ENCODE data around the gene CNTNAP3B. TPM values are rescaled to one million over a fixed set of nuclear protein-coding genes. Genes with fewer than 3 reads are reported as not detected.
A peak's percentile ranks its signal among the peaks of the same experiment; 100 is the strongest.
"Not testable (repeated sequence)": the region's sequence is repeated elsewhere in the genome, so short reads cannot be mapped to it uniquely, and the experiment has no call there.

CNTNAP3B gene
- total and polyA plus RNA-seq, 8 donors = 0.76 to 2.7 (median 1.9) TPM

- H3K9me3 ChIP-seq; intact Hi-C loops (cut with DNase I); H3K4me1 ChIP-seq; ATAC-seq; H3K36me3 ChIP-seq; H3K4me3 ChIP-seq; DNase-seq; H3K27ac ChIP-seq; H3K27me3 ChIP-seq; FAIRE-seq: not testable (repeated sequence)
- WGBS, 2 donors = 69% methylated on average over 1 of the region's 1 CpG; no CpG with 5 or more reads in 1 of the 2 donors
Observed at GRCh38 chr9:42053874-42054273, 75.4 kb downstream of the CNTNAP3B start.

GRCh38 chr9:42050701-42051100 is 78.5 kb downstream of the CNTNAP3B start:
- intact Hi-C loops (cut with DNase I); H3K4me1 ChIP-seq; ATAC-seq; H3K4me3 ChIP-seq; H3K36me3 ChIP-seq; H3K27me3 ChIP-seq; DNase-seq; FAIRE-seq; H3K9me3 ChIP-seq; H3K27ac ChIP-seq: not testable (repeated sequence)
- no CpG with 5 or more reads among the region's 2 CpGs for WGBS, 2 donors

- H3K36me3 ChIP-seq; ATAC-seq; H3K4me1 ChIP-seq; intact Hi-C loops (cut with DNase I); H3K27me3 ChIP-seq; H3K27ac ChIP-seq; H3K4me3 ChIP-seq; DNase-seq; H3K9me3 ChIP-seq: not testable (repeated sequence)
- WGBS, 2 donors = 61 to 80% methylated on average over 6 to 10 of the region's 10 CpGs
- peak; percentile 43 for FAIRE-seq
Observed at GRCh38 chr9:42044422-42045010, 84.7 kb downstream of the CNTNAP3B start.

GRCh38 chr9:42033541-42033940 is 95.7 kb downstream of the CNTNAP3B start:
- H3K27me3 ChIP-seq; DNase-seq; ATAC-seq; H3K4me3 ChIP-seq; H3K9me3 ChIP-seq; H3K36me3 ChIP-seq; intact Hi-C loops (cut with DNase I); H3K27ac ChIP-seq; H3K4me1 ChIP-seq: not testable (repeated sequence)
- peak; percentile 5 for FAIRE-seq
- WGBS, 2 donors = no CpG with 5 or more reads among the region's 3 CpGs

GRCh38 chr9:42020639-42021038 is 108.6 kb downstream of the CNTNAP3B start:
- H3K4me3 ChIP-seq; DNase-seq; H3K27me3 ChIP-seq; intact Hi-C loops (cut with DNase I); FAIRE-seq; H3K27ac ChIP-seq; H3K9me3 ChIP-seq; ATAC-seq; H3K36me3 ChIP-seq; H3K4me1 ChIP-seq: not testable (repeated sequence)

GRCh38 chr9:42018220-42018922 is 110.9 kb downstream of the CNTNAP3B start:
- H3K9me3 ChIP-seq; H3K36me3 ChIP-seq; intact Hi-C loops (cut with DNase I); H3K4me3 ChIP-seq; H3K27ac ChIP-seq; H3K27me3 ChIP-seq; H3K4me1 ChIP-seq; FAIRE-seq; ATAC-seq; DNase-seq: not testable (repeated sequence)
- 93 to 94% methylated on average over 6 of the region's 7 CpGs for WGBS, 2 donors

- DNase-seq; FAIRE-seq; intact Hi-C loops (cut with DNase I); H3K27me3 ChIP-seq; ATAC-seq; H3K27ac ChIP-seq; H3K4me3 ChIP-seq; H3K36me3 ChIP-seq; H3K4me1 ChIP-seq; H3K9me3 ChIP-seq: not testable (repeated sequence)
- WGBS, 2 donors = 57 to 61% methylated on average over 6 to 7 of the region's 9 CpGs
Observed at GRCh38 chr9:42014317-42014716, 114.9 kb downstream of the CNTNAP3B start.

- FAIRE-seq; H3K4me3 ChIP-seq; DNase-seq; H3K36me3 ChIP-seq; intact Hi-C loops (cut with DNase I); H3K27ac ChIP-seq; ATAC-seq; H3K4me1 ChIP-seq; H3K27me3 ChIP-seq; H3K9me3 ChIP-seq: not testable (repeated sequence)
- no CpG with 5 or more reads among the region's 9 CpGs for whole genome bisulfite sequencing, 2 donors
Observed at GRCh38 chr9:41991607-41992006, 137.6 kb downstream of the CNTNAP3B start.

- ATAC-seq, FAIRE-seq: not testable (repeated sequence)
Observed at GRCh38 chr9:41980271-41980670, 149.0 kb downstream of the CNTNAP3B start.

GRCh38 chr9:41977965-41978600 is 151.1 kb downstream of the CNTNAP3B start:
- H3K4me3 ChIP-seq; FAIRE-seq; H3K4me1 ChIP-seq; H3K27ac ChIP-seq; ATAC-seq; intact Hi-C loops (cut with DNase I); H3K9me3 ChIP-seq; DNase-seq; H3K36me3 ChIP-seq; H3K27me3 ChIP-seq: not testable (repeated sequence)
- WGBS, 2 donors = no CpG with 5 or more reads among the region's 5 CpGs

More at GRCh38 chr9:41980271-41980670, 149.0 kb downstream of the CNTNAP3B start:
- WGBS, 2 donors = no CpG with 5 or more reads among the region's 2 CpGs
- H3K36me3 ChIP-seq; H3K27me3 ChIP-seq; intact Hi-C loops (cut with DNase I); H3K27ac ChIP-seq; DNase-seq; H3K4me3 ChIP-seq; H3K9me3 ChIP-seq; H3K4me1 ChIP-seq: not testable (repeated sequence)

- H3K4me1 ChIP-seq; ATAC-seq; intact Hi-C loops (cut with DNase I); H3K9me3 ChIP-seq; H3K27me3 ChIP-seq; H3K36me3 ChIP-seq; FAIRE-seq; H3K27ac ChIP-seq; H3K4me3 ChIP-seq: not testable (repeated sequence)
- WGBS, 2 donors = 86 to 91% methylated on average over 14 to 15 of the region's 17 CpGs
- DNase-seq = peak in 1 of 6 donors; percentile 24
Observed at GRCh38 chr9:41974906-41975305, 154.3 kb downstream of the CNTNAP3B start.

GRCh38 chr9:41953007-41953406 is 176.2 kb downstream of the CNTNAP3B start:
- intact Hi-C loops (cut with DNase I); ATAC-seq; H3K4me1 ChIP-seq; DNase-seq; H3K36me3 ChIP-seq; H3K27me3 ChIP-seq; H3K27ac ChIP-seq; FAIRE-seq; H3K4me3 ChIP-seq; H3K9me3 ChIP-seq: not testable (repeated sequence)
- 15 to 28% methylated on average over 40 to 43 of the region's 43 CpGs for WGBS, 2 donors
